ENCODE measurements around the gene ACTN1. TPM values are rescaled to one million over a fixed set of nuclear protein-coding genes. Genes with fewer than 3 reads are reported as not detected.

Gene ACTN1
- total RNA-seq, 4 donors from 2014 or later, result 31.9 to 111 (median 76.1) TPM

DNA sequence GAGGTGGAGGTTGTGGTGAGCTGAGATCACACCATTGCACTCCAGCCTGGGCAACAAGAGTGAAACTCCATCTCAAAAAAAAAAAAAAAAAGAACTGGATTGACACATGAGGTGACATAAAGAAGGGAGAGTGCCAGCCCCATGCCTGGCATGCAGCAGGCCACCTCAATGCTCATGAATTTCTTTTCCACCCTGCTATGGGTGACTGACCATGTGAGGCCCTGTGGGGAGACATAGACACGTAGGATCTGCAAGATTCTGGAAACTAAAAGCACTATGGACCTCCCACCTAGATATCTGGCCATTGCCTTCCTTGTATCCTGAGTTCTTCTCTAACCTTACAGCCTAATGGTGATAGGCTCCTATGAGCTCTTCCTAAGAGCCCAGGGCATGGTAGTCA is 5.6 kb upstream of the ACTN1 start:
- intact Hi-C loops (cut with DNase I; ENCODE audit: low total_unique reads), result no loop called here
- 87 to 93% methylated on average over 1 of the region's 1 CpG for WGBS, 2 donors
- TF ChIP-seq, protein P1, sequence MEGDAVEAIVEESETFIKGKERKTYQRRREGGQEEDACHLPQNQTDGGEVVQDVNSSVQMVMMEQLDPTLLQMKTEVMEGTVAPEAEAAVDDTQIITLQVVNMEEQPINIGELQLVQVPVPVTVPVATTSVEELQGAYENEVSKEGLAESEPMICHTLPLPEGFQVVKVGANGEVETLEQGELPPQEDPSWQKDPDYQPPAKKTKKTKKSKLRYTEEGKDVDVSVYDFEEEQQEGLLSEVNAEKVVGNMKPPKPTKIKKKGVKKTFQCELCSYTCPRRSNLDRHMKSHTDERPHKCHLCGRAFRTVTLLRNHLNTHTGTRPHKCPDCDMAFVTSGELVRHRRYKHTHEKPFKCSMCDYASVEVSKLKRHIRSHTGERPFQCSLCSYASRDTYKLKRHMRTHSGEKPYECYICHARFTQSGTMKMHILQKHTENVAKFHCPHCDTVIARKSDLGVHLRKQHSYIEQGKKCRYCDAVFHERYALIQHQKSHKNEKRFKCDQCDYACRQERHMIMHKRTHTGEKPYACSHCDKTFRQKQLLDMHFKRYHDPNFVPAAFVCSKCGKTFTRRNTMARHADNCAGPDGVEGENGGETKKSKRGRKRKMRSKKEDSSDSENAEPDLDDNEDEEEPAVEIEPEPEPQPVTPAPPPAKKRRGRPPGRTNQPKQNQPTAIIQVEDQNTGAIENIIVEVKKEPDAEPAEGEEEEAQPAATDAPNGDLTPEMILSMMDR (IDR thresholded peaks at IDR 0.05), result no peak
- TF ChIP-seq POLR2A (IDR thresholded peaks at IDR 0.05), result no peak
- no peak for DNase-seq (ENCODE audit: low spot score in 2 of 2)
- no peak overlapping the region for H3K4me3 ChIP-seq (ENCODE audit: low read depth, poor library complexity, severe bottlenecking)

DNA sequence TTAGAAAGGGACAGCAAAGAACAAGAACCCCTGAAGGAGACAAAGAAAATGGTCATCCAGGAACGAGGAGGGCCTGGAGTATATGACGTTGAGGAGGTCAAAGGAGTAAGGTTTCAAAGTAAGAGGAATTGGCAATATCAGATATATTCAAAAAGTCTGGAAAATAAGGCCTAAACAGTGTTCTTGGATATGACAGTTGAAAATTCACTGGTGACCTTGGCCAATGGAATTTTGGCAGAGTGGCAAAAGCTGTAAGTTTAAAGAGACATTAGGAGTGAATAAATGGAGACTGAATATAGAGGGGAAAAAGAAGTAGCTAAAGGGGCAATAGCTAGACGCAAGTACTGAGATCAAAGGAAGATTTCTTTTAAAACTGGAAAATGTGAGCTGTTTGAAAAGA is 4.1 kb upstream of the ACTN1 start:
- TF ChIP-seq, protein P1 (IDR thresholded peaks at IDR 0.05), result no peak
- TF ChIP-seq POLR2A (IDR thresholded peaks at IDR 0.05), result no peak
- no peak overlapping the region for H3K4me3 ChIP-seq (ENCODE audit: low read depth, poor library complexity, severe bottlenecking)
- DNase-seq (ENCODE audit: low spot score in 2 of 2), result no peak
- WGBS, 2 donors, result 98 to 99% methylated on average over 3 of the region's 3 CpGs
- intact Hi-C loops (cut with DNase I; ENCODE audit: low total_unique reads), result no loop called here

DNA sequence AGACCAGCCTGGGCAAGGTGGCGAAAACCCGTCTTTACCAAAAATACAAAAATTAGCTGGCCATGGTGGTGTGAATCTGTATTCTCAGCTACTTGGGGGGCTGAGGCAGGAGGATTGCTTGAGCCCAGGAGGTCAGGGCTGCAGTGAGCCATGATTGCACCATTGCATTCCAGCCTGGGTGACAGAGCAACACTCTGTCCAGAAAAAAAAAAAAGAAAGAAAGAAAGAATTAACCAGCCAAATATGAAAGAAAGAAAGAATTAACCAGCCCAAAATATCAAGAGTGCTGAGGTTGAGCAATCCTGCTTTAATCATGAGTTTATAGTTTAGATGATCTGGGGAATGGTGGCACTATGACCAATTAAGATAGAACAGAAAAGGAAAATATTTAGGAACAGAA is 3.5 kb upstream of the ACTN1 start:
- no peak for DNase-seq (ENCODE audit: low spot score in 2 of 2)
- intact Hi-C loops (cut with DNase I; ENCODE audit: low total_unique reads), result no loop called here
- WGBS, 2 donors, result 96 to 97% methylated on average over 2 of the region's 2 CpGs
- no peak for TF ChIP-seq POLR2A (IDR thresholded peaks at IDR 0.05)
- TF ChIP-seq, protein P1 (IDR thresholded peaks at IDR 0.05), result no peak
- no peak overlapping the region for H3K4me3 ChIP-seq (ENCODE audit: low read depth, poor library complexity, severe bottlenecking)

DNA sequence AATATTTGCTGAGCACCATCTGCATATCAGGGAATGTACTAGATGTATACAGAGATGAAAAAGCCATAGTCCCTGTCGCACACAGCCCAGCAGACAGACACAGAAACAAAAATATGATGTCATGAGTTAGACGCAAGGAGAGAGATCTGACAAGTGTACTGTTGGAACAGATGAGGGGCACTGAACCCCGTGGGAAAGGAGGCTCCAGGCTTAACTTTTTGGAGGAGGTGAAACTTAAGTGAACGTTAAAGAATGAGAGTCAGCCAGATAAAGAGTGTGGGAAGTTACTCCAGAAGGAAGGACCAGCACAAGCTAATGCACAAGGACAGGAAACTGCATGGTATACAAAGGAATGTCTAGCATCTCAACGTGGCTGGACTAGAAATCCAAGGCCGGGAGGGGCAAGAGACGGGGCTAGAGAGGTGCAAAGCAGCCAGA is 2.5 kb upstream of the ACTN1 start:
- H3K4me3 ChIP-seq (ENCODE audit: low read depth, poor library complexity, severe bottlenecking), result no peak overlapping the region
- WGBS, 2 donors, result 68 to 76% methylated on average over 7 of the region's 7 CpGs
- intact Hi-C loops (cut with DNase I; ENCODE audit: low total_unique reads), result no loop called here
- TF ChIP-seq POLR2A (IDR thresholded peaks at IDR 0.05), result no peak
- TF ChIP-seq, protein P1 (IDR thresholded peaks at IDR 0.05), result no peak
- DNase-seq (ENCODE audit: low spot score in 2 of 2), result no peak

DNA sequence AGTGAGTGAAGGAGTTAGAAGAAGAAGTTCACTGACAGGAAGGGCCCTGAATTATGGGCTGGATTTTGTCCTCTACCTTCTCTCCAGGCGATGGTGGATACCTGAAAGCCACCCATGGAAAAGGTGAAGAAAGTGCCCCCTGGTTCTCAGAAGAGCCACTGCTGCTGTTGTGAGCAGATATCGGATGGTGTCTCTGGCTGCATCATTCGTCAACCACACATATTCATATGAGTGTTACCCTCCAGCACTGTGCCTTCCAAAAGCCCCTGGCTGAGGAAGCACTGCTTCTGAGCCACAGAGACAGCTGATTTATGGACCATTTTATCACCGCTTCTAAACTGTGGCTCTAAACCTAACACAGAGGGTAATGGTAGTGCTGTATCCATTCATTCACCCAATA is 2.0 kb upstream of the ACTN1 start:
- no peak overlapping the region for H3K4me3 ChIP-seq (ENCODE audit: low read depth, poor library complexity, severe bottlenecking)
- intact Hi-C loops (cut with DNase I; ENCODE audit: low total_unique reads), result no loop called here
- 91 to 95% methylated on average over 4 of the region's 4 CpGs for WGBS, 2 donors
- DNase-seq (ENCODE audit: low spot score in 2 of 2), result no peak
- no peak for TF ChIP-seq POLR2A (IDR thresholded peaks at IDR 0.05)
- TF ChIP-seq, protein P1 (IDR thresholded peaks at IDR 0.05), result no peak

DNA sequence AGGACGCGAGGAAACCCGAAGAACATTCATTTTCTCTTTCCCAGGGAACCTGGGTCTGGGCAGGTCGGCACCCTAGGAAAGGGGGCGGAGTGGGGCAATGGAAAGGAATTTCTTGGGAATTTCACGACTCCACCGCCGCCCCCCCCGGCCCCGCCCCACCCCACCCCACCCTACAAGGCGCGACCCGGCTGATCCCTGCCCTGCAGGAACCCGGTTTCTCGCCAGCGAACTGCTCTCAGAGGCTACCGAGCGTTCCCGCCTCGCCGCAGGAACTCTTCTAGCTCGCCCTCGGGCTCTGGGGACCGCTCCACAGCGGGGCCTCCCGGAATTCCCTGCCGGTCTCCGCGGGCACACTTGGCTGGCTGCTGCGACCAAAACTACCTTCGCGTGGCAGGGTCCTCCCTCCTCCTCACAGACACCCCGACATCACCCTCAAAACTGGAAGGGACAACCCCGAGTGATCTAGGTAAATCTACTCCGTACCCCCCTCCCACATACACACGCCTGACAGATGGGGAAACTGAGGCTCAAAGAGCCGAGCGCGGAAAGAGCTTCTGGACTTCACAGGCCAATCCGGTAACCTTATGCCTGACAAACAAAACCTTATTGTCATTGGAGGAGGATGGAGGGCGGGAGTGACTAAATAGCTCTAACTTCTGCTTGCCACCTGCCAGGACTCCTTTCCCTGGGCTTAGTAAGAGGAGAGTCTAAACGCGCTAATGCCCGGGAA is 785 bp upstream of the ACTN1 start:
- H3K4me3 ChIP-seq (ENCODE audit: low read depth, poor library complexity, severe bottlenecking), result peak overlapping the region; percentile 88
- peak in 1 of 2 donors; percentile 89 for DNase-seq (ENCODE audit: low spot score in 2 of 2)
- WGBS, 2 donors, result 12% methylated on average over 24 to 36 of the region's 44 CpGs
- intact Hi-C loops (cut with DNase I; ENCODE audit: low total_unique reads), result no loop called here
- TF ChIP-seq POLR2A (IDR thresholded peaks at IDR 0.05), result no peak
- TF ChIP-seq, protein P1 (IDR thresholded peaks at IDR 0.05), result no peak

Measured in lower leg skin (tissue), 4 donors.